T follicular helper cell (primary cell): ENCODE results near the gene SPAM1.
"Not testable (repeated sequence)": the region's sequence is repeated elsewhere in the genome, so short reads cannot be mapped to it uniquely, and the experiment has no call there.

Source experiments
- DNase-seq: peaks from one replicate; pipeline ENCODE4 v3.0.0-alpha.2; 2020; ENCODE audit warnings: low read depth

The SPAM1 gene

GRCh38 chr7:123948136-123948535, 23.1 kb downstream of the SPAM1 start:
- no peak for DNase-seq

- no peak for DNase-seq
Measured at GRCh38 chr7:123958186-123958703, 33.2 kb downstream of the SPAM1 start.

DNA sequence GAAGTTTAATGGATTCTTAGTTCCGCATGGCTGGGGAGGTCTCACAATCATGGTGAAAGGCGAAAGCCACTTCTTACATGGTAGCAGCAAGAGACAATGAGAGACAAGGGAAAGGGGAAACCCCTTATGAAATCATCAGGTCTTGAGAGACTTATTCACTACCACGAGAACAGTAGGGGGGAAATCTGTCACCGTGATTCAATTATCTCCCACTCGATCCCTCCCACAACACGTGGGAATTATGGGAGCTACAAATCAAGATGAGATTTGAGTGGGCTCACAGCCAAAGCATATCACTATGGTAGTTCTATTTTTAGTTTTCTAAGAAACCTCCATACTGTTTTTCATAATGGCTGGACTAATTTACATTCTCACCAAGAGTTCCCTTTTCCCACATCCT, 36.7 kb downstream of the SPAM1 start:
- DNase-seq: no peak

DNA sequence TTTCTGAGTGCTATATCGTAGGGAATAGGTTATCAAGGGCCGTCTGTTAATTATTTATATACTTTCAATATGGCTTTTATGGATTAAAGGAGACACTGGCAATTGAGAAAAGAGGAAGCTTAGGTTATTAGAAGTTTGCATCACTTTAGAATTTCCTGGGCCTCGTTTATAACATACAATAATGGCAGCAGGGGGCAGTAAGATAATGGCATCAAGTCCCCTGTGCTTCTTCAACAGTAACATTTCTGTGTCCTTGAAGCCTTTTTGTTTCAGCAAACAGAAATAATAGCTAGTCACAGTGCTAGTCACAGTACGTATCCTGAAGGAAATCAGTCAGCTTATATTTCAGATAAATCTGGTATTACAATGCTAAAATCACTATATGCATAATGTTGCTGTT, 41.9 kb downstream of the SPAM1 start:
- no peak for DNase-seq

DNA sequence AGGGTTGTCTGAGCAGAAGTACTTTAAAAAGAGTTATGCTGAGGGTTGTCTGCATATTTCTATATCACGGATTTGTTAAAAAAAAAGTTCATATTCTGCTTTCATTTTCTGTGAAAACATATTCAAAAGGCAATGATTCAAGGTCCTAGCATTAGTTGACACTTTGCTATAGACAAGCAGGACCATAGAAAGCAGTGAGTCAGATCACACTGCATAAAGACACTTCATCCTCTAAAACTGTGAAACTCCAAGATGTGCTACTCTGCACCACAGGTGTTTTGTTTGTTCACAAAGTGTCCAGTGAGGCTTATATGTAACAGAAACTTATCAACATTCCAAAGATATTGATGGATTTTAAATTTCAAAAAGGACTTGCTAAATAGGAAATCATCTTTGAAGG, 47.0 kb downstream of the SPAM1 start:
- no peak for DNase-seq

DNA sequence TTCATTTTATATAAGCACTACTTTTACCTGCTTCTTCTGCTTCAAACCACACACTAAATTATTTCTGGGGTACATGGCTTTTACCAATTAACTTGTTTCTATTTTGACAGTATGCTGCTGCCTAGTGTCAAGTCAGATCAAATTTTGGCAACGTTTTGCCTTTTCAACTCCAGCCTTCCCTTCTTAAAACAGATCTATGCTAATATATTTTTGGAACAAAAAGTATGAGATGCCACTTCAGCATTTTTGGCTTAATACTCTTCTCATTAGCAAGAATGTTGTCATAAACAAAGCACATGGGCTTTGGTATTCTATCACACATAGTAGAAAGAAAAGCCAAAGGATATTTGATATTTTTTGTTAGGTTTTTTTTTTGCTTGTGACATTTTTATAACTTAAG, 47.8 kb downstream of the SPAM1 start:
- no peak for DNase-seq

- DNase-seq: no peak
Measured at GRCh38 chr7:123974326-123974908, 49.4 kb downstream of the SPAM1 start.

GRCh38 chr7:123975084-123975483, 50.0 kb downstream of the SPAM1 start:
- no peak for DNase-seq

GRCh38 chr7:123977081-123977480, 52.0 kb downstream of the SPAM1 start:
- DNase-seq: no peak

GRCh38 chr7:123979876-123980275, 54.8 kb downstream of the SPAM1 start:
- no peak for DNase-seq

DNA sequence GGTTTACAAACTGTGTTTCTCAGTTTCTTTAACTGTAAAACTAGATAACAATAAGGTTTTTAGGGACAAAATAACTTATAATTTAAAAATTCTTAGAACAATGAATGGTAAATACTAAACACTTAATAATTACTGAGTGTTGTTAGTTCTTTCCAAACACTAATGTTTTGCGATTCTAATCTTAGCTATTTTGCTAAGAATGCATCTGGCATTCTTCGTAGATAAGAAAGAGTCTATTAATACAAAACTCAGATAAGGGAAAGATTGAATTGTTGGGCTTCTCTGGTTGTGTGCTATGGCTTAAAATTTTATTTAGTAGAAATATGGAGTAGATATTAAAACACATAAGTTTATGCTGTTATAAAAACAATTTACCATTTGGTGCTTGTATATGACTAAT, 62.4 kb downstream of the SPAM1 start:
- no peak for DNase-seq

DNA sequence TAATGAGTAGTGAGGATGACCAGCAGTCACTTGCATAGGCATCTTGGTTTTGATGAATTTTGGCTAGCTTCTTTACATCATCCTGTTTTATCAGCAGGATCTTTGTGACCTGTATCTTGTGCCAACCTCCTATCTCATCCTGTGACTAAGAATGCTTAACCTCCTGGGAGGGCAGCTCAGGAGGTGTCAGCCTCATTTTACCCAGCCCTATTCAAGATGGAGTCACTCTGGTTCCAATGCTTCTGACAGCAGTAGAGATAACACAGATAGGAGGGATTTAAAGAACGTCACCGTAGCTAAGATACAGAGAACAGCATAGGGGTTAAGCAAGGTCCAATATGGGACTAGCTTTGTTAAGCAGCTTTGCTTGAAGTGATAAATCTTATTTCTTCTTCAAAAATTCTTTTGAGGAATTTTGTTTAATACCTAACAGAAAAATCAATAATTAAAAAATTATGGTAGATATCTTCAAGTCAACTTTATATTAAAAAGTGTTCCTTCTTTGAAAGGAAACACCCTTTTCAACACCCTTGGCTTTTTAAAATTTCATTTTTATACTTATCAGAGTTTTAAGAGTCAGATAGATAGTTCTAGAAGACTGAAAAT, 68.0 kb downstream of the SPAM1 start:
- no peak for DNase-seq

DNA sequence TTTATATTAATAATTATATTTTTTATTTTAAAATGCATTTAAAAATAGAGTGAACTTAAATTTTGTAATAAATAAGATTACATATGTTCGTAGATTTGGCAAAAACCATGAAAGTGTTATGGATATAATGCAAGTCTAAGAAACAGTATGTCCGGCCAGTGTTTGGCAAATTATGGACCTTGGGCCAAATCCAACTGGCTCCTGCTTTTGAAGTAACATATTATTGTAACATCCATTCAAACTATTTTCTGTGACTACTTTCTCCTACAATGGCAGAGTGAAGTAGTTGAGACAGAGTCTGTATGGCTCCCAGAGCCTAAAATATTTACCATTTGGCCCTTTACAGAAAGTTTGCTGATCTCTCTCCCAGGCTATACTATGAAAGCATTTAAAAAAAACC, 69.0 kb downstream of the SPAM1 start:
- no peak for DNase-seq

GRCh38 chr7:123994449-123994848, 69.4 kb downstream of the SPAM1 start:
- no peak for DNase-seq

- no peak for DNase-seq
Measured at GRCh38 chr7:123995617-123996326, 70.7 kb downstream of the SPAM1 start.

GRCh38 chr7:123996327-123996625, 71.2 kb downstream of the SPAM1 start:
- no peak for DNase-seq

DNA sequence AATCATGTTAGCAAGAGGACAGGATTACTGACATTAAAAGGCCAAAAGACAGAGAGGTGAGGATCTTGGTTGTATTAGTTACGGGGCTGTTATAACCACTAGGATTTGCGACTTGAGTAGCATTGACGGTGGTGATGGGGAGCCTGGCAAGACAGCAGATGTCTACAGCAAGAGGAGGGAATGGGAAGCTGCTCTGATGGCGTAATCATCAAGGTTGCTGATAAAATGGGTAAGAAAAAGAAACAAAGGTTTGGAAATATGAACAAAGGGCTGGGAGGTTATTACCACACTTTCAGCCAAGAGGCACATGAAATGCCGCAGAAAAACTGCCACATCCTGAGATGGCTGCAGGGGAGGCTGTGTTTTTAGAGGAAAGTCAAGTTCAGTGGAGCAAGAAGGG, 73.9 kb downstream of the SPAM1 start:
- DNase-seq: no peak

DNA sequence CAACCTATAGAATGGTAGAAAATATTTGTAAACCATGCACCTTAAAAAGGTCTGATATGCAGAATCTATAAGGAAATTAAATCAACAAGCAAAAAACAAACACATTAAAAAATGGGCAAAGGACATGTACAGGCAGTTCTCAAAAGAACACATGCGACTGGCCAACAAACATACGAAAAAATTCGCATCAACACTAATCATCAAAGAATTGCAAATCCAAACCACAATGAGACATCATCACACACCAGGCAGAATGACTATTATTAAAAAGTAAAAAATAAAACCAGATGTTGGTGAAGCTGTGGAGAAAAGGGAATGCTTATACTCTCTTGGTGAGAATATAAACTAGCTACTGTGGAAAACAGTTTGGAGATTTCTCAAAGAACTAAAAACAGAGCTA, 74.7 kb downstream of the SPAM1 start:
- no peak for DNase-seq

GRCh38 chr7:124008296-124008695, 83.3 kb downstream of the SPAM1 start:
- not testable (repeated sequence) for DNase-seq

GRCh38 chr7:124009321-124009720, 84.3 kb downstream of the SPAM1 start:
- DNase-seq: no peak
